A549 (cell line): Measurements from ENCODE around the gene ACVR1C.

Experiments used
- EP300 ChIP-seq, 2 experiments: fragments of >200 bp; sonication (Bioruptor Twin); formaldehyde crosslinking; IDR thresholded peaks; 2 replicates in 1 of 2; 3 replicates in 1 of 2; pipeline ENCODE4 v1.6.1; 2016 to 2017
- KDM1A ChIP-seq: fragments of 200-600 bp; sonication (generic); IDR thresholded peaks from 2 replicates; pipeline ENCODE4 v1.6.1; 2016; ENCODE audit warnings: low read depth, mild to moderate bottlenecking
- TF ChIP-seq, protein P1 (sequence below): fragments of >200 bp; sonication (Bioruptor Twin); formaldehyde crosslinking; IDR thresholded peaks from 3 replicates; pipeline ENCODE4 v1.5.1; 2016

- TF ChIP-seq EP300 (IDR thresholded peaks at IDR 0.05) (no peak), KDM1A (no peak)
- TF ChIP-seq, protein P1, sequence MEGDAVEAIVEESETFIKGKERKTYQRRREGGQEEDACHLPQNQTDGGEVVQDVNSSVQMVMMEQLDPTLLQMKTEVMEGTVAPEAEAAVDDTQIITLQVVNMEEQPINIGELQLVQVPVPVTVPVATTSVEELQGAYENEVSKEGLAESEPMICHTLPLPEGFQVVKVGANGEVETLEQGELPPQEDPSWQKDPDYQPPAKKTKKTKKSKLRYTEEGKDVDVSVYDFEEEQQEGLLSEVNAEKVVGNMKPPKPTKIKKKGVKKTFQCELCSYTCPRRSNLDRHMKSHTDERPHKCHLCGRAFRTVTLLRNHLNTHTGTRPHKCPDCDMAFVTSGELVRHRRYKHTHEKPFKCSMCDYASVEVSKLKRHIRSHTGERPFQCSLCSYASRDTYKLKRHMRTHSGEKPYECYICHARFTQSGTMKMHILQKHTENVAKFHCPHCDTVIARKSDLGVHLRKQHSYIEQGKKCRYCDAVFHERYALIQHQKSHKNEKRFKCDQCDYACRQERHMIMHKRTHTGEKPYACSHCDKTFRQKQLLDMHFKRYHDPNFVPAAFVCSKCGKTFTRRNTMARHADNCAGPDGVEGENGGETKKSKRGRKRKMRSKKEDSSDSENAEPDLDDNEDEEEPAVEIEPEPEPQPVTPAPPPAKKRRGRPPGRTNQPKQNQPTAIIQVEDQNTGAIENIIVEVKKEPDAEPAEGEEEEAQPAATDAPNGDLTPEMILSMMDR: no peak
Measured at GRCh38 chr2:157479081-157480027, 149.3 kb downstream of the ACVR1C start.
